GM21381 (cell line): Measurements from ENCODE around the gene S100PBP.
"Not testable (repeated sequence)": the region's sequence is repeated elsewhere in the genome, so short reads cannot be mapped to it uniquely, and the experiment has no call there.

Experiments used
- ATAC-seq: cut with Tn5 transposase; IDR thresholded peaks from one replicate; pipeline ENCODE4 v1.9.1; 2021; ENCODE audit warnings: mild to moderate bottlenecking, moderate library complexity; ENCODE audit not compliant: unreplicated experiment

Gene S100PBP

DNA sequence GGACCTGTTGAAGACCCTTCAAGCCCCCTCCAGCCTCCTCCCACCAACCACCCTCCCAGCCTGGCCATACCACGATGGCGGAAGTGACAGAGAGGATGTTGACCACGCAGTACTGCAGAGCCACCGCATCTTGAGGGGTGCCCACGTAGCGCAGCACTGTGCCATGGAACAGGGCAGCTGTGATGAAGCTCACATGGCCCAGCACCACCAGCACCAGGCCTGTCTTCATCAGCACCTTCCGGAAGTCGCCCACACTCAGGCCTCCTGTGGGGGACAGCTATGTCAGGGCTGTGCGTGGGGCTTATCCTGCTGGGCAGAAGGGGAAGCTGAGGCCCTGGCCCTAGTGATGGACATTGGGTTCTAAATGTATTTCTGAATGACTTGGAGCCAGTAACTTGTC lies 80.6 kb downstream of the S100PBP start:
- no peak for ATAC-seq

DNA sequence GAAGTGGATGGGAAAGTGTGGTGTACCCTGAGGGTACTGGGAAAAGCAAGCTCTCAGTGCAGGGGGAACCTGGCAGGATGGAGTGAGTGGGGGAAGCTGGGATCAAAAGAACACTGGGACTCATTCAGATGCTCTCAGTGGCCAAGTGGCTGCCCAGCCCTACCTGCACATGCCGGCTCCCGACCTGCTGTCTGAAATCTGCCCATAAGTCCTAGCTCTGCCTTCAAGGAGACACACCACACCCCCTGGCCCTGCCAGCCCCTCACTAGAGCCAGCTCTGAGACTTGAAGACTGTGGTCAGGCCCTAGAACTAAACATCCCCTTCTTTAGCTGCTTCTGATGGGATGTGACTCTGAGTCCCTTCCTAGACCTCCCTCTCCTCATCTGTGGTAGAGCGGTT lies 81.5 kb downstream of the S100PBP start:
- no peak for ATAC-seq

GRCh38 chr1:32899586-32900296 lies 82.3 kb downstream of the S100PBP start:
- no peak for ATAC-seq

GRCh38 chr1:32900371-32900955 lies 83.0 kb downstream of the S100PBP start:
- no peak for ATAC-seq

DNA sequence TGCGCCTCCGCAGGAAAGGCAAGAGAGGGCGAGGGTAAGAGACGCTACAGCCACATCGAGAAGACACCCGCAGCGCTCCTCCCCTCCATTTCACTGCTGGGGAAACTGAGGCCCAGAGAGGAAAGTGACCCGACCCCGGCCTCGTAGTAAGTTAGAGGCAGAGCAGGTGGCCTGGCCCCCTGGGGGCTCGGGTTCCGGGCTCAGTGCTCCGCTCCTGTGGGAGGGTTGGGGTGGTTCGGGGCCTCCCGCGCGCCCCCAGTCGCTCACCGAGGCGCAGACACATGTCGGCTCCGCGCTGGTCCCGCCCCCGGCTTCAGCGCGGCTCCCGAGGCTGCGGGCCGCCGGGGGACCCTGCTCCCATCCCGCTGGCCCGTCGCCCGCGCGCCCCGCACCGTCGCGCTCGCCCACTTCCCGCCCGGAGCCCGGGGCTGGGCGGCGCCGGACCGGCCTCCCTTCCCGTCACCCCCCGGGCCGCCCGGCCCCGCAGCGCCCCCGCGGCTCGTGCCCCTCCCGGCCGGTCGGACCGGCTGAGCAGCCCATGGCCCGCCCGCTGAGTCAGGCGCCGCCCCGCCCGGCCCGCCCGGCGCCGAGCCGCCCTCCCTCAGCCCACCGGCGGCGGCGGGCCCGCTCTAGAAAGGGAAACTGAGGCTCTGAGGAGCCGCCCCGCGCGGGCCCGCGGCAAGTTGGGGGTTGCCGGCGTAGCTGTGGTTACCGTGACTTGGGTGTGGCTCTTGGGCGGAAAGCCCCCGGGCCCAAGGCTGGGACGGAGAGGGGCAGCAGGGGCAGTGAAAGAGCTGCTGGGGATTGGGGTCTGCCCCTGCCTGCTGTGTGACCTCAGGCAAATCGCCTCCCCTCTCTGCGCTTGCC lies 83.7 kb downstream of the S100PBP start, which contains the start of gene TMEM54:
Gene TMEM54 (minus strand): TSS at position 434 of the 867 bp plus-strand sequence. CDS start 151 bp downstream, at position 283.
- no peak for ATAC-seq

- no peak for ATAC-seq
Observed at GRCh38 chr1:32901823-32902534, 84.5 kb downstream of the S100PBP start.

DNA sequence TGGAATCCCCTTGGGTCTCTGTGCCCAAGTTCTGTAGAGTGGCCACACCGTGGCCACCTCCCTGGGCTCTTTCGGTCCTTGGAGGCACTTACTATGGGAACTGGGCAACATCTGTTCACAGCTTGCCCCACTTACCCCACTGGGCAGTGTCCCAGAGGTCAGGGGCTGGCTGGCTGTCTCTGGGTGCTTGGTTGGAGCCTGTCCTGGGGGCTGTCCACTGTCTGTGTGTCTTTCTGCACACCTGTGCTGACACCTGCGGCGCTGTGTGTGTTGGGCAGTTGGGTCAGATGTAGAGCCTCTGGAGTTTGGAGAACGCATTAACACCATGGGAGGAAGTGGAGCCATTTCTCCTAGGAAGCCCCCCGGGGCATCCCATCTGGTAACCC lies 85.1 kb downstream of the S100PBP start:
- ATAC-seq, result no peak

- no peak for ATAC-seq
Observed at GRCh38 chr1:32903991-32904785, 86.7 kb downstream of the S100PBP start.

DNA sequence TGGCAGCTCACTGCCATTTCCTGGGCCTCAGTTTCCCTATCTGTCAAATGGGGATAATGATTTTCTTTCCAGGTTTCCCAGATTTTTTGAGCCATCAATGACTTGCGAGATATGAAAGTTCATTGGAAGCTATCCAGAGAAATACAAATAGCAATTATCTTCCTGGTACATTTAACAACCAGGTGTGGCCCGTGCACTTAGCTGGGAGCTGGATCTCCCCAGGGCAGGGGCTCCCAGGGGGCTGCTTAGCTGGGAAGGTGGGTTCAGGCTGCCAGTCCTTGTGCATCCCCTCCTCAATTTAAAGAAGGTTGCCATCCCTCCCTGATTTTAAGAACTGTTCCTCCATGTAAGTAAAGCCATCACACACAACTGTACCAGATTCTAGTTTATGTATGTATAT lies 87.3 kb downstream of the S100PBP start:
- ATAC-seq, result no peak

DNA sequence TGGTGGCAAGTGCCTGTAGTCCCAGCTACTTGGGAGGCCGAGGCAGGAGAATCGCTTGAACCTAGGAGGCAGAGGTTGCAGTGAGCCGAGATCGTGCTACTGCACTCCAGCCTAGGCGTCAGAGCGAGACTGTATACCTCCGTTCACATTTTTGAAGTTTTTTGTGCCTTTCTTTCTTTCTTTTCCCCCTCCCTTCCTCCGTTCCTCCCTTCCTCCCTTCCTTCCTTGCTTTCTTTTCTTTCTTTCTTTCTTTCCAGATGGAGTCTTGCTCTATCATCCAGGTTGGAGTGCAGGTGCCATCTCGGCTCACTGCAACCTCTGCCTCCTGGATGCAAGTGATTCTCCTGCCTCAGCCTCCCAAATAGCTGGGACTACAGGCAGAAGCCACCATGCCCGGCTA lies 88.1 kb downstream of the S100PBP start:
- not testable (repeated sequence) for ATAC-seq

GRCh38 chr1:32906654-32907053 lies 89.2 kb downstream of the S100PBP start:
- ATAC-seq, result no peak

DNA sequence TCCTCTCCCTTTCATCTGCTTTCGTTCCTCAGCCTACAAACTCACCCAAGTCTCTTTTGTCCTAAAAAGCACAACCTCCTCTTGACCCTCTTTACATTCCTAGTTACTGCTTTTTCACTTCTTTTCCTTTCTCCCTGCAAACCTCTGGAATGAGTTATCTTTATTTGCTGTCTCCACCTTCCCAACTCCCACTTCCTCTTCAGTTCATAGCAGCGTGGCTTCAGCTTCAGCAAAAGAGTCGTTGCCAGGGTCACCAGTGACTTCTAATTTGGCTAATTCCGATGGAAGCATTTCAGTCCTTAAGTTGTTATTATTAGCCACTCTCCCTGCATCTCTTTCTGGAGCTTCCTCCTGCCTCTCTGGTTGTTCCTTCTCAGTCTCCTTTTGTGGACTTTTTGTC lies 90.0 kb downstream of the S100PBP start:
- no peak for ATAC-seq
